HG03159 (cell line): ENCODE data around the gene TMEM119.

ENCODE experiments used
- ATAC-seq: cut with Tn5 transposase; IDR thresholded peaks from one replicate; pipeline ENCODE4 v1.9.1; 2021; ENCODE audit warnings: mild to moderate bottlenecking, moderate library complexity; ENCODE audit not compliant: unreplicated experiment

Gene TMEM119

GRCh38 chr12:108616941-108617858 is 19.3 kb upstream of the TMEM119 start:
- ATAC-seq, result peak; percentile 74

- no peak for ATAC-seq
These were observed 18.5 kb upstream of the TMEM119 start for GRCh38 chr12:108616359-108616758.

GRCh38 chr12:108615918-108616317 is 18.0 kb upstream of the TMEM119 start:
- no peak for ATAC-seq

GRCh38 chr12:108614639-108615038 is 16.8 kb upstream of the TMEM119 start:
- no peak for ATAC-seq

GRCh38 chr12:108614041-108614440 is 16.2 kb upstream of the TMEM119 start:
- no peak for ATAC-seq

GRCh38 chr12:108613548-108613947 is 15.7 kb upstream of the TMEM119 start:
- ATAC-seq, result no peak

GRCh38 chr12:108612788-108613282 is 15.0 kb upstream of the TMEM119 start:
- ATAC-seq, result no peak

GRCh38 chr12:108611884-108612415 is 14.1 kb upstream of the TMEM119 start:
- ATAC-seq, result no peak

- ATAC-seq, result no peak
These were observed 13.1 kb upstream of the TMEM119 start for GRCh38 chr12:108610856-108611605.

- no peak for ATAC-seq
These were observed 12.5 kb upstream of the TMEM119 start for GRCh38 chr12:108610336-108610815.

GRCh38 chr12:108609537-108610335 is 11.9 kb upstream of the TMEM119 start:
- no peak for ATAC-seq

- no peak for ATAC-seq
These were observed 10.7 kb upstream of the TMEM119 start for GRCh38 chr12:108608616-108609015.

GRCh38 chr12:108607981-108608600 is 10.2 kb upstream of the TMEM119 start:
- ATAC-seq, result no peak

GRCh38 chr12:108606492-108606891 is 8.6 kb upstream of the TMEM119 start:
- ATAC-seq, result no peak

- ATAC-seq, result no peak
These were observed 8.0 kb upstream of the TMEM119 start for GRCh38 chr12:108605690-108606406.

- no peak for ATAC-seq
These were observed 7.3 kb upstream of the TMEM119 start for GRCh38 chr12:108605000-108605689.

- no peak for ATAC-seq
These were observed 6.5 kb upstream of the TMEM119 start for GRCh38 chr12:108604208-108604941.

- ATAC-seq, result no peak
These were observed 5.9 kb upstream of the TMEM119 start for GRCh38 chr12:108603743-108604142.
